HepG2 (cell line): ENCODE measurements around the gene ISG20. TPM values are rescaled to one million over a fixed set of nuclear protein-coding genes. Genes with fewer than 3 reads are reported as not detected.

Experiments used
- ATF2 ChIP-seq: sonication (generic); formaldehyde crosslinking; IDR thresholded peaks from 2 replicates; pipeline ENCODE4 v1.4.0; 2020; ENCODE audit warnings: missing genetic modification reagents
- CAMTA2 ChIP-seq: sonication (generic); formaldehyde crosslinking; IDR thresholded peaks from 2 replicates; pipeline ENCODE4 v1.4.0; 2020; ENCODE audit warnings: mild to moderate bottlenecking, missing genetic modification reagents, borderline replicate concordance
- CENPT ChIP-seq: sonication (generic); formaldehyde crosslinking; IDR thresholded peaks from 2 replicates; pipeline ENCODE4 v1.8.0; 2022; ENCODE audit warnings: low read depth, mild to moderate bottlenecking, moderate library complexity, missing genetic modification reagents
- FOXO1 ChIP-seq: sonication (generic); formaldehyde crosslinking; IDR thresholded peaks from 2 replicates; pipeline ENCODE4 v1.4.0; 2020; ENCODE audit warnings: missing genetic modification reagents
- GABPB1 ChIP-seq: IDR thresholded peaks from 2 replicates; pipeline ENCODE4 v1.6.1; 2016; ENCODE audit warnings: mild to moderate bottlenecking, missing genetic modification reagents, moderate library complexity, missing compliant biosample characterization
- HBP1 ChIP-seq: IDR thresholded peaks from 2 replicates; pipeline ENCODE4 v1.6.1; 2016; ENCODE audit warnings: low read depth, control low read depth
- KDM5B ChIP-seq: sonication (generic); formaldehyde crosslinking; IDR thresholded peaks from 2 replicates; pipeline ENCODE4 v1.4.0; 2020; ENCODE audit warnings: missing genetic modification reagents, mild to moderate bottlenecking, borderline replicate concordance
- NAIF1 ChIP-seq: sonication (generic); formaldehyde crosslinking; IDR thresholded peaks from 2 replicates; pipeline ENCODE4 v1.5.0; 2020; ENCODE audit warnings: mild to moderate bottlenecking, missing genetic modification reagents, borderline replicate concordance
- PCBP2 ChIP-seq: fragments of 200-400 bp; formaldehyde crosslinking; optimal IDR thresholded peaks from 2 replicates; pipeline ENCODE3; 2018; ENCODE audit warnings: low read length, low read depth; ENCODE audit not compliant: poor library complexity, severe bottlenecking
- RARA ChIP-seq: IDR thresholded peaks from 2 replicates; pipeline ENCODE4 v1.6.1; 2016; ENCODE audit warnings: missing genetic modification reagents, missing compliant biosample characterization
- THAP11 ChIP-seq: IDR thresholded peaks from 2 replicates; pipeline ENCODE4 v1.6.1; 2016; ENCODE audit warnings: missing biosample characterization, missing genetic modification reagents
- TMF1 ChIP-seq: sonication (generic); formaldehyde crosslinking; IDR thresholded peaks from 2 replicates; pipeline ENCODE4 v1.8.1; 2022; ENCODE audit warnings: low read depth, missing genetic modification reagents
- XRCC5 ChIP-seq: fragments of 200-400 bp; formaldehyde crosslinking; optimal IDR thresholded peaks from 2 replicates; pipeline ENCODE3; 2017; ENCODE audit warnings: mild to moderate bottlenecking, low read length
- YEATS2 ChIP-seq: sonication (generic); formaldehyde crosslinking; IDR thresholded peaks from 2 replicates; pipeline ENCODE4 v1.4.0; 2020; ENCODE audit warnings: missing genetic modification reagents, borderline replicate concordance
- ZBTB38 ChIP-seq: sonication (generic); formaldehyde crosslinking; IDR thresholded peaks from 2 replicates; pipeline ENCODE4 v1.5.1; 2020; ENCODE audit warnings: mild to moderate bottlenecking, missing genetic modification reagents
- ZBTB43 ChIP-seq: sonication (generic); formaldehyde crosslinking; conservative IDR thresholded peaks from 2 replicates; pipeline ENCODE4 v1.4.0; 2020; ENCODE audit warnings: missing genetic modification reagents
- ZNF281 ChIP-seq: sonication (generic); formaldehyde crosslinking; IDR thresholded peaks from 2 replicates; pipeline ENCODE4 v1.4.0; 2020; ENCODE audit warnings: missing genetic modification reagents, borderline replicate concordance
- polyA plus RNA-seq, 8 experiments: library from polyadenylated mRNA; depleted of rRNA in 3 of 8; stranded (reverse) in 7 of 8; unstranded in 1 of 8; fragments of >200 nt; fragmentation: Illumina TruSeq in 4 of 8; extraction: Trizol in 4 of 8; gene quantifications; 2 replicates each; pipeline versions ENCODE4 v1.2.1 to v1.2.3, GENCODE V29; 2011 to 2016; ENCODE audit warnings: low read depth in 4 of 8, missing spikeins in 1 of 8, mixed read lengths in 1 of 8; ENCODE audit not compliant: insufficient read depth in 1 of 8
- total RNA-seq, 5 experiments: library from RNA; depleted of rRNA; stranded (reverse); fragments of >200 nt; fragmentation: Illumina TruSeq; extraction: Trizol; gene quantifications; 2 replicates each; pipeline ENCODE4 v1.2.3, GENCODE V29; 2016; ENCODE audit warnings: low read depth in 1 of 5
- TF ChIP-seq, protein P1 (sequence below): sonication (generic); formaldehyde crosslinking; IDR thresholded peaks from 2 replicates; pipeline ENCODE4 v1.4.0; 2020; ENCODE audit warnings: mild to moderate bottlenecking, missing genetic modification reagents

The ISG20 gene
- total and polyA plus RNA-seq, 2 of the 13 experiments (the other 11 are each of a cell fraction or from before 2014, with no cell fraction given) = 6.3 to 31.5 TPM

DNA sequence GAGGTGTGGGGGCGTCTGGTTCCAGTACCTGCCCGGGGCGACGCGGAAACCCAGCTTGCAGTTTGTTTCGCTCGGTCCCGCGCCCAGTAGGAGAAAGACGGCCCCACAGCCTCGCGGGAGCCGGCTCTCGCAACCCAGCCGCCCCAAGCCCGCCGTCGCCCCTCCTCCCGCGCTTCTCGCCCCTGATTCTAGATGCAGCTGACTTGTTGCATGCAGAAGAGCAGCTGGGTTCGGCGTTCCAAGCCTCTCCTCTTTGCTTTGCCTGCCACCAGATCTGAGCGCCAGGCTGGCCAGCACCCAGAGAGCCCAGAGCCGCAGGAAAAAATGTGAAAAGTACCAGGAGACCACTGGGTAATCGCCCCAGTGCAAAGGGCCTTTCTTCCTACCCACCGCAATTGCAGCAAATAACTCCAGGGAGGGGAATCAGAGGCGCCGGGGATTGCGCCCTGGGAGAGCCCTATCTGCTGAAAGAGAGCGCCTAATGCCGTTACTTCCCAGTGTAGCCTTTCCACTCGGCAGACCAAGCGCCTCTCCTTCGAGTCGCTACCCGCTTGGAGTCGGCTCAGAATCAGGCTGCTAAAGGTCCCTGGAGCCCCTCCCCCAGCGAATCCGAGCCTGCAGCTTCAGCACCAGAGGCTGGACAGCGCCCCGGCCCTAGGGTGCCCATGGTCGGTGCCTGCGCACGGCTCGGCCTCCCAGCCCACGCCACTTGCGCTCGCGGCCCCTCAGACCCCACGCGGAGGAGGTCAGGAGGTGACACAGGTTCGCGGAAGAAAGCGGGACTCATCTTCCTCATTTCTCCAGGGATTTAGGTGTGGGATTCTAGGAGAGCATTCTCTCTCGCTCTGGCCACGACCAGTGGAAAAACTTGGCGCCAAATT, 33.4 kb upstream of the ISG20 start (continued):
- TF ChIP-seq ZNF281 (peak; percentile 84), NAIF1 (CRISPR knock-in tag) (no peak), CENPT (CRISPR knock-in tag) (no peak), KDM5B (CRISPR knock-in tag) (peak; percentile 63; the same call in 1 of the 2 replicates), XRCC5 (peak; percentile 44), RARA (0 out of 2 replicates have a peak, but pooled peaks have one; percentile 22), GABPB1 (CRISPR knock-in tag) (peak; percentile 31; the same call in 1 of the 2 replicates), ZBTB43 (CRISPR knock-in tag) (peak; percentile 62; the same call in 1 of the 2 replicates), PCBP2 (no peak), TMF1 (CRISPR knock-in tag) (0 out of 2 replicates have a peak, but pooled peaks have one; percentile 73), HBP1 (CRISPR knock-in tag) (peak; percentile 69; the same call in 1 of the 2 replicates), ZBTB38 (CRISPR knock-in tag) (no peak), ATF2 (CRISPR knock-in tag) (no peak), YEATS2 (CRISPR knock-in tag) (no peak), FOXO1 (CRISPR knock-in tag) (0 out of 2 replicates have a peak, but pooled peaks have one; percentile 28), CAMTA2 (CRISPR knock-in tag) (peak; percentile 70; the same call in 1 of the 2 replicates), THAP11 (CRISPR knock-in tag) (no peak)
- TF ChIP-seq, protein P1, sequence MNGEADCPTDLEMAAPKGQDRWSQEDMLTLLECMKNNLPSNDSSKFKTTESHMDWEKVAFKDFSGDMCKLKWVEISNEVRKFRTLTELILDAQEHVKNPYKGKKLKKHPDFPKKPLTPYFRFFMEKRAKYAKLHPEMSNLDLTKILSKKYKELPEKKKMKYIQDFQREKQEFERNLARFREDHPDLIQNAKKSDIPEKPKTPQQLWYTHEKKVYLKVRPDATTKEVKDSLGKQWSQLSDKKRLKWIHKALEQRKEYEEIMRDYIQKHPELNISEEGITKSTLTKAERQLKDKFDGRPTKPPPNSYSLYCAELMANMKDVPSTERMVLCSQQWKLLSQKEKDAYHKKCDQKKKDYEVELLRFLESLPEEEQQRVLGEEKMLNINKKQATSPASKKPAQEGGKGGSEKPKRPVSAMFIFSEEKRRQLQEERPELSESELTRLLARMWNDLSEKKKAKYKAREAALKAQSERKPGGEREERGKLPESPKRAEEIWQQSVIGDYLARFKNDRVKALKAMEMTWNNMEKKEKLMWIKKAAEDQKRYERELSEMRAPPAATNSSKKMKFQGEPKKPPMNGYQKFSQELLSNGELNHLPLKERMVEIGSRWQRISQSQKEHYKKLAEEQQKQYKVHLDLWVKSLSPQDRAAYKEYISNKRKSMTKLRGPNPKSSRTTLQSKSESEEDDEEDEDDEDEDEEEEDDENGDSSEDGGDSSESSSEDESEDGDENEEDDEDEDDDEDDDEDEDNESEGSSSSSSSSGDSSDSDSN (CRISPR knock-in tag) = 0 out of 2 replicates have a peak, but pooled peaks have one; percentile 25
